Activated gamma-delta T cell treated with Interleukin-2 at 50 U/mL for 16 hours (primary cell): ENCODE results near the gene COA4.

Experiments used
- DNase-seq: peaks from one replicate; pipeline ENCODE4 v3.0.0-alpha.2; 2020

The COA4 gene

DNA sequence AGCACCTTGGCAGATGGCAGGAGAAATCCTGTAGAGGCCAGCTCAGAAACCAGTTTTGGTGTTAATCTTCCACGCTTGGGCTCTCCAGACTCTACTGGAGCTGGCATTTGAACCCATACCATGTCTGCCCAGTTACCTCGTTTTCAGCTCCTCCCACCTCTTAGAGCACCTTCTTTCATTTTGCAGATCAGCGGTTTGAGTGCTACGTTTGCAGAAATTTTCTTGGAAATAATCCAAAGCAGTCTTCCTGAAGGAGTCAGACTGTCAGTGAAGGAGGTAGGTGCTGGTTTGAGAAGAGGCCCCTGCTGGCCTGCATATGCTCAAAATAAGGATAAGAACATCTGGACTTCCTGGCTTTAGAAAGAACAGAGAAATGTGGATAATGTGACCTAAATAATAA, 13.7 kb downstream of the COA4 start:
- no peak for DNase-seq

- DNase-seq, result no peak
Observed at GRCh38 chr11:73860202-73860601, 16.4 kb downstream of the COA4 start.

DNA sequence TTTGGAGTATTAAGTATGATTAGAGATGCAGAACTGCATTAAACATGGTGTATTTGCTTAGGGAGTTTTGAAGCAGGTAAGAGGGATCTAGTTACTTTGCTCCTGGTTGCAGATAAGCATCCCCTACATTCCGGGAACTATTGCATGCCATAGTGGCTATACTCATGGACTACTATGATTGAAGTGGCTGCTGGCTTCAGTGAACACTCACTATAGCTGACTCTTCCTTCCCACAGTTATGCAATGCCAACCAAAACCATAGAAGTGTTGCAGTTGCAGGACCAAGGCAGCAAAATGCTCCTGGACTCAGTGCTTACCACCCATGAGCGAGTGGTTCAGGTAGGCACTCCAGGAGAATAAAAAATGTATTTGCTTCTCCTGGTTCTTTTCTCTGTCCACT, 17.0 kb downstream of the COA4 start:
- no peak for DNase-seq

DNA sequence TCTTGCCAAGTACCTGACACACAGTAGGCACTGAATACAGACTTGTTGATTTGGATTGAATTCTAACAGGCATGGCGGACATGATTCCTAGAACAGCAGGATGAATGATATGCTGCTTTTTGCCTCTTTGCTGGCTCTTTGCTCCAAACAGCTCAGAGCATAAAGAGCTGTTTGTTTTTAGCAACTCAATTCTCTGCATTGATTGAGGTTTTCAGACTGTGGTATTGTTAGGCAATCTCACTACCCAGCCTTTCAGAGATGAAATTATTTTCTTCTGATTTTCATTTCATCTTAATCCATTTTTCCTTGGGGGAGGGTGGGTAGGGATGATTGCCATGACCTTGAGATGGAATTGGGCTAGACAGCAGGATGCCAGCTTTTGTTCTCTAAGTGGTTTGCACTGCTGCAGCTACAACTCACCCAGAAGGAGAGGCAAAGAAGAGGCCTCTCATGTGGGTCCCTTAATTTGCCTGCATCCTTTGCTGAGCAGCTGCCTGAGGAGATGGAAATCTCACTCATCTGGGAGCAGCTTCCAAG, 20.5 kb downstream of the COA4 start:
- DNase-seq, result no peak

- no peak for DNase-seq
Observed at GRCh38 chr11:73854680-73855079, 22.0 kb downstream of the COA4 start.

- no peak for DNase-seq
Observed at GRCh38 chr11:73852049-73852448, 24.6 kb downstream of the COA4 start.

GRCh38 chr11:73851046-73851764, 25.4 kb downstream of the COA4 start:
- DNase-seq, result no peak

GRCh38 chr11:73839123-73839457, 37.6 kb downstream of the COA4 start:
- no peak for DNase-seq

GRCh38 chr11:73838443-73839122, 38.1 kb downstream of the COA4 start:
- DNase-seq, result no peak

GRCh38 chr11:73833067-73833466, 43.6 kb downstream of the COA4 start:
- no peak for DNase-seq

DNA sequence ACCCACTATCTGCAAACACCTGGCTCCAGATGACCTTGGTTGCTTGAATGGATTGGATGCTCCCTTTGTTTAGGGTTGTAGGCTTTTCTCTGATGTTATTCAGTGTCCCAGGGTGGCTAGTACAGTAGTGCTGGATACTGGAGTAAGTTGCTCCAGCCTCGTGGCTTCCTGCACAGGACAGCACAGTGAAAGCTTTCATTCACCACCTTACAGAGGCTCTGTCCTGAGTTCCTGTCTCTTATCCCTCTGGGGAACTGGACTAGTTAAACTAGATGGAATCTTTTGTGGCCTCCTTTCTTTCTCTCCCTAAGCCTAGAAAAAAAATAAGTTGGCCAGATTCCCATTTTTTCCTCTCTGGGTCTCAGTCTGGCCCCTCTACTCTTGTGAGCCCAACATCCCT, 46.4 kb downstream of the COA4 start:
- no peak for DNase-seq
